H7 (cell line): ENCODE data around the gene STK10. TPM values are rescaled to one million over a fixed set of nuclear protein-coding genes. Genes with fewer than 3 reads are reported as not detected.
"Not testable (repeated sequence)": the region's sequence is repeated elsewhere in the genome, so short reads cannot be mapped to it uniquely, and the experiment has no call there.

Source experiments
- DNase-seq: peaks from one replicate; pipeline ENCODE4 v3.0.0; 2012
- H3K27me3 ChIP-seq: 2 replicates; pipeline ENCODE4 v1.6.0; 2011; ENCODE audit warnings: mild to moderate bottlenecking, low read length; ENCODE audit not compliant: control insufficient read depth, insufficient read depth
- H3K36me3 ChIP-seq: replicated peaks from 2 replicates; pipeline ENCODE4 v1.5.1; 2011; ENCODE audit warnings: low read length; ENCODE audit not compliant: control insufficient read depth, insufficient read depth
- H3K4me3 ChIP-seq: 2 replicates; pipeline ENCODE4 v1.5.1; 2011; ENCODE audit warnings: low read depth, mild to moderate bottlenecking, control low read depth, low read length, moderate library complexity; ENCODE audit not compliant: insufficient read depth
- total RNA-seq: library from RNA; depleted of rRNA; stranded (reverse); fragments of >200 nt; shearing (Covaris generic); gene quantifications from 2 replicates; pipeline ENCODE4 v1.2.3, GENCODE V29; 2014

STK10 gene
- total RNA-seq, 1 experiment from 2014 or later = 7.4 TPM

DNA sequence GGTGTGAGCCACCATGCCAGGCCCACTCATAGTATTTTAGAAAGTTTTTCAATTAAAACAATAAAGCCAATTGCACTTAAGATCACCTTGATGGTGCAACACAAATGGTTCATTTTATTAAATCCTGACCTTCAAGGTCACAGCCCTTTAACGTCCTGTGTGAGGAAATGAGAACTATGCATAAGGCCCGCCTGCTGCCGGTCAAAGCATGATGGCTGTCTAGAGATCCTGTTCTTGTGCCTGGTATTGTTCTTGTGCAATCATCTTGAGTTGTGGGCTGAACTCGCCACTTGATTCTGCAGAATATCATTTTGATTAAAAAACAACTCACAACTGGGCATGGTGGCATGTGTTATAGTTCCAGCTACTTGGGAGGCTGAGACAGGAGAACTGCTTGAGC is 137.9 kb downstream of the STK10 start:
- no peak for DNase-seq
- Histone ChIP-seq H3K36me3 (peaks cover 2% of the 10 kb centered on the region; the same call in 1 of the 2 replicates), H3K27me3 (no peaks in the 10 kb centered on the region)

GRCh38 chr5:172049226-172049796 is 138.7 kb downstream of the STK10 start:
- no peak overlapping the region for H3K4me3 ChIP-seq
- no peaks in the 10 kb centered on the region for H3K27me3 ChIP-seq
- H3K36me3 ChIP-seq = peaks cover under 1% of the 10 kb centered on the region; the same call in 1 of the 2 replicates
- no peak for DNase-seq

More for the DNA sequence above, 137.9 kb downstream of the STK10 start:
- H3K4me3 ChIP-seq = no peak overlapping the region

DNA sequence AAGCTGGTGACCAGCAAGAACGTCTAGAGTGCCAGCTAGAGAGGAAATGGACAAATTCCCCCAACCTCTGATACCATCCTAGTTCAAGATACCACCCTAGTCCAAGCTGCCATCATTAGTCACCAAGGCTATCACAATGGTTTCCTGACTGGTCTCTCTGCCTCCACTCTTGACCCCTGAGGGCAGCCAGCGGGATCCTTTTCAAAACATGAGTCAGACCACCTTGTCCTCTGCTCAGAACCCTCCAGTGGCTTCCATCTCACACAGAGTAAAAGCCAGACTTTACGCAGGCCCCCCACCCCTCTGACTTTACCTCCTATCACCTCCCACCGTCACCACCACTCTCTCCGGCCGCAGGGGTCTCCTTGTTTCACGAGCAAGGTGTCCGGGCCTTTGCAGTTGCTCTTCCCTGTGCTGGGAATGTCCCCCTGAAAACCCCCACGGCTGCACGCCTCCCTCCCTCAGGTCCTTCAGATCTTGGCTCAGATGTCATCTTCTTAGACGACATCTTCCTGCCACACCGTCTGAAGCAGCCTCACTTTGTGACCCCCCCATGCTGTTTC is 139.4 kb downstream of the STK10 start:
- Histone ChIP-seq H3K36me3 (0 out of 2 replicates have a peak, but pooled peaks cover 2% of the 10 kb centered on the region), H3K27me3 (no peaks in the 10 kb centered on the region), H3K4me3 (no peak overlapping the region)
- no peak for DNase-seq

- H3K27me3 ChIP-seq = no peaks in the 10 kb centered on the region
- no peak overlapping the region for H3K4me3 ChIP-seq
- 0 out of 2 replicates have a peak, but pooled peaks cover 2% of the 10 kb centered on the region for H3K36me3 ChIP-seq
- DNase-seq = no peak
Observed at GRCh38 chr5:172048170-172048422, 139.9 kb downstream of the STK10 start.

- Histone ChIP-seq H3K4me3 (no peak overlapping the region), H3K36me3 (0 out of 2 replicates have a peak, but pooled peaks cover 2% of the 10 kb centered on the region), H3K27me3 (no peaks in the 10 kb centered on the region)
- no peak for DNase-seq
Observed at GRCh38 chr5:172046593-172046992, 141.4 kb downstream of the STK10 start.

DNA sequence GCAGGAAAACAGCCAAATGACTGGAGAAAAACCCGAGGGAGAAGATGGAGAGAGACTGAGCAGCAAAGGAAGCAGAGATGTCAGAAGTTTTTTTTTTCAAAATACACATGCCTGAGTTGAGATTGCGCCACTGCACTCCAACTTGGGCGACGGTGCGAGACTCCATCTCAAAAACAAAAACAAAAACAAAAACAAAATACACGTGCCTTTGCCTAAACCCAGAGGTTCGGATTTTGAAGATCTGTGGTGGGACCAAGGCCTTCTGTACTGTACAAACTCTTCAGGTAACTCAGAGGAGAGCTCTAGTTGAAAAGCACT is 142.8 kb downstream of the STK10 start:
- H3K27me3 ChIP-seq = no peaks in the 10 kb centered on the region
- H3K36me3 ChIP-seq = 0 out of 2 replicates have a peak, but pooled peaks cover 2% of the 10 kb centered on the region
- no peak for DNase-seq
- H3K4me3 ChIP-seq = no peak overlapping the region

DNA sequence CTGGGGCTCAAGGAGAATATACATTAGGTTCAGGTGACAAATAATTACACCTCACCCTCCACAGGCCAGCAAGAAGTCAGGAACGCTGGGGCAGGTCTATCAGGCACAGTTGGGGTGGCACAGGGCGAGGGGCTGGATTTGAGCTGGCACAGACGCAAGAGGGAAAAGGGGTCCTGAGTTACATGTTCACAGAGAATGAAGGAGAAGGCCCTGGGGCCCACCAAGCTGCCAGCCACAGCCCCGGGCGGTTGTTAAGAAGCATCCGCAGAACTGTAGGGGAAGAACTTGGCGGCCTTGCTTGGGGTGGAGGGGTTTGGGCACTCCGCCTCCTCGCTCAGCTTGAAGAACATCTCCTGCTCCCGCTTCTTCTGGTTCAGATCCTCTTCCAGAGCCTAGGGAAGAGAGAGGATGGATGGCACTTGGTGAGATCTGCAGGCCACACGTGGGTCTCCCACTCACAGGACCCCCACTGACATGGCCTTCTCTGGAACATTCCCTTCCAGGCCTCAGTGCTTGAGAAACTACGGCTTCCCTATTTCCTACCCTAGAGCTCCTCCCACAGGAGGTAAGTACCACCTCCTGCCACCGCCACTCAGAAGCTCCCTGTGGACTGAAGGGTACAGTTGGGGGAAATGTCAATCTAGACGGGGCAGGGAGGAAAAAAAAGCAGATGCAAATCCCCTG is 143.3 kb downstream of the STK10 start:
- peak; percentile 77 for DNase-seq
- H3K36me3 ChIP-seq = 0 out of 2 replicates have a peak, but pooled peaks cover 2% of the 10 kb centered on the region

DNA sequence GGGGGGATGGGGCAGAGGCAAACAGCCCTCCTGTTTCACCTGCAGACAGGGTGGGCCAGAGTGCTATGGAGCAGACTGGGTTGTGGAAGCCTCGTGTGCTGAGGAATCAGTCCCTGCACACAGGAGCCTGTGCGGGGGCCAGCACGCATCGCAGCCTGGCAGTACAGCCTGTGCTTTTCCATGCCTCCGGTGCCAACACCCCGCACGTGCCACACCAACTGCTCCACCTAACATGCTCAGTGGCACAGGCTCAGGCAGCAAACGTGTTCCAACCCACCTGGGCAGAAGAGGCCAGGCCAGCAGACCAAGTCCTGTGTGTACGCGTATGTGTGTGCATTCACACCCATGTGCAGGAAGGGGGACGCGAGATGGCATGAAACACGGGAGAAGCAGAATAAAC is 144.2 kb downstream of the STK10 start:
- Histone ChIP-seq H3K27me3 (no peaks in the 10 kb centered on the region), H3K4me3 (no peak overlapping the region), H3K36me3 (0 out of 2 replicates have a peak, but pooled peaks cover 2% of the 10 kb centered on the region)
- DNase-seq = no peak

More for the DNA sequence above, 143.3 kb downstream of the STK10 start:
- no peaks in the 10 kb centered on the region for H3K27me3 ChIP-seq
- H3K4me3 ChIP-seq = no peak overlapping the region

DNA sequence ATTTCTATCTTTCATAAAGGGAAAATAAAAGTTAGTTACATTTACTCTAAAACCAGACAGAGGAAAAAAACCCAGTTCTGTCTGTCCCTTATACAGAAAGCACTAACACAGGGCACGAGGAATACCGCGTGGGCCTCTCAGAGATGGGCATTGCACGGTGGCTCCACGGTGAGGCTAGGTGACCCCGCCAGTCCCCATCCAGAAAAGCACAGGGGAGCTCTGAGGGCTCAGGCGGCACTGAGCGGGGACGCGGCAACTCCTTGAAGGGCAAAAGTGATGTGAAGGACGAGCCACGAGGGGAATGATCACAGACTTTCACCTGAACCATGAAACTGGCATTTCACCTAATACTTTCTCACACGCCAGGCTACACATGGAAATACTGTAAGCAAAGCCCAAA is 145.8 kb downstream of the STK10 start:
- Histone ChIP-seq H3K27me3 (no peaks in the 10 kb centered on the region), H3K36me3 (0 out of 2 replicates have a peak, but pooled peaks cover 2% of the 10 kb centered on the region), H3K4me3 (no peak overlapping the region)
- no peak for DNase-seq

GRCh38 chr5:172038167-172038566 is 149.9 kb downstream of the STK10 start:
- Histone ChIP-seq H3K36me3 (no peaks in the 10 kb centered on the region), H3K4me3 (no peak overlapping the region), H3K27me3 (no peaks in the 10 kb centered on the region)
- DNase-seq = no peak

DNA sequence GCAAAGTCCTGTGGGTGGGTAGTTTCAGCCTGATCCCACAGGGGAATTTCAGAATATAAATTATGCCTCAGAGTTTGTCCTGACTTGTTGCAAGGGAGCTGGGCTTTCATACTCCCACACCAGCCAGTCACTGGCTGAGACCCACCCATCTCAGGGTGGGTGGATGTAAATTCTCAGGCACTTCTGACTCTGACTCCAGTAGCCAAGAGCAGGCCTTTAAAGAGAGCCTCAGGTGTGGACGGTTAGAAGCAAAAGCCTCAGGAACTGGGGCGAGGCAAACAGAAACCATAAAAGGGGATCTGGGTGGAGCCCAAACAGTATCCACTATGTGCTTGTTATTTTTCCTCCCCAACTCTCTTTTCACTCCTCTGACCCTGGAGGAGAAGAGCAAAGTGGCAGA is 153.0 kb downstream of the STK10 start:
- DNase-seq = no peak
- Histone ChIP-seq H3K27me3 (no peaks in the 10 kb centered on the region), H3K4me3 (no peak overlapping the region), H3K36me3 (no peaks in the 10 kb centered on the region)

GRCh38 chr5:172031894-172032461 is 156.0 kb downstream of the STK10 start:
- Histone ChIP-seq H3K27me3 (no peaks in the 10 kb centered on the region), H3K36me3 (no peaks in the 10 kb centered on the region), H3K4me3 (no peak overlapping the region)
- DNase-seq = no peak

DNA sequence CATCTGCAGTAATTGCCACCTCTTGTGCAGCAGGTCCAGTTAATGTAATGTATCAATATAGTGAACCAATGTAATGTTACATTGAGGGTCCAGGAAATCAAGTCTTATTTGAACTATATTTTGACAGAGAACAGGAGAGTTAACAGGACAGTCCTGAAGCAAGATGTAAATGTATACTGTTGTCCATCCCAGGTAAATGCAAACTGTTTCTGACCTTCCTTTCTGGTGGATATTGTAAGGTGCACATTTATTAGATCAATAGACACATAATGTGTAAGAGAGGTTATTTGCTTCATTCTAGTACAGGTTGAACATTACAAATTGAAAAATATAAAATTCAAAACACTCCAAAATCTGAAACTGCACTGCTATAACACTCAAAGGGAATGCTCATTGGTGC is 158.1 kb downstream of the STK10 start:
- H3K4me3 ChIP-seq = no peak overlapping the region

DNA sequence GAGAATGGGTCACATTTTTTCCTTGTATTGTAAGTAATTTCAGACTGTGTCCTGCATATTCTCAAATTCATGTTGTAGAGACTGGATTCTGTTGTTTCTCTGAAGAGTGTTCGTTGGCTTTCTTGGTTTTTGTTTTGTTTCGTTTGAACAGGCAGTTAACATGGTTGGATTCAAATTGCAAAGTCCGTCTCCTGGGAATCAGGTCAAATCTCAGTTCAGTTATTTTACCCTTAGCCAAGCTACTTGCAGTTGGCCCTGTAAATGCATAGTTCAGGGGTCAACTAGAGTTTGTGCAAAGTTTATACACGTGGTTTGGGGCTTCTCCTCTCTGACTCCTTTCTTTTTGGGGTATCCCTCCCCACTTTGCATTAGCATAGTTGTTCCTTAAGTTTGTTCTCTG is 159.9 kb downstream of the STK10 start:
- no peak for DNase-seq
- no peaks in the 10 kb centered on the region for H3K36me3 ChIP-seq
- H3K4me3 ChIP-seq = no peak overlapping the region
- no peaks in the 10 kb centered on the region for H3K27me3 ChIP-seq

More for the DNA sequence above, 158.1 kb downstream of the STK10 start:
- H3K27me3 ChIP-seq = no peaks in the 10 kb centered on the region
- no peaks in the 10 kb centered on the region for H3K36me3 ChIP-seq
- no peak for DNase-seq

GRCh38 chr5:172020110-172020786 is 167.8 kb downstream of the STK10 start:
- H3K36me3 ChIP-seq, DNase-seq, H3K4me3 ChIP-seq, H3K27me3 ChIP-seq: not testable (repeated sequence)
